ENCODE measurements around the gene CMTM8.

Gene CMTM8

DNA sequence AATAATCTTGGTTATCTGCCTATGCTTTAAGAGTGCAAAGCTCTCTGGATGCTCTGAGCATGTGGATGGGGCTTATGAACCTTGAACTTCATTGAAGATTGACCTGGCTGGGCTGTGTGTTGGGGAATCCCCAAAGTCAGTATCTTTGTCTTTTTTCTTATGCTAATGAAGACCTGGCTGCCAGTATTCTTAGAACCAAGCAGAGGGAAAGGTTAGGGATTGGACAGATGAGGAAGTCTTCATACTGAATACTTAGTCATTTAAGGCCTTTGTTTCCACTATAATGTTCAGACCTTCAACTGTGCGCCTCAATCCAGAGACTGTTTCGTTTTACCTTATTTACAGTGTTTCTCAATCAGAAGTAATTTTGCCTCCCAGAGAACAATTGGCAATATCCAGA lies 110.7 kb downstream of the CMTM8 start:
- Histone ChIP-seq H2BK15ac (ENCODE audit: low read depth, poor library complexity, severe bottlenecking) (no peak overlapping the region), H3K4me3 (ENCODE audit: insufficient read depth in 1 of 2, low read depth in 1 of 2, low read length in 2 of 2) (no peak overlapping the region), H3K4ac (ENCODE audit: low read depth in 1 of 2, low read length in 2 of 2) (no peak overlapping the region), H2BK12ac (ENCODE audit: low read length in 2 of 2) (no peak overlapping the region), H4K8ac (ENCODE audit: low read length) (no peak overlapping the region), H3K4me1 (ENCODE audit: control insufficient read depth, insufficient read depth, low read depth, low read length) (no peaks in the 10 kb centered on the region), H2BK5ac (ENCODE audit: low read depth, low read length, poor library complexity, severe bottlenecking) (no peak overlapping the region), H3K79me1 (replicated peaks; ENCODE audit: low read length, poor library complexity, severe bottlenecking) (peaks cover 2% of the 10 kb centered on the region), H3K27me3 (ENCODE audit: control insufficient read depth in 1 of 2, insufficient read depth in 1 of 2, low read length in 2 of 2) (no peaks in the 10 kb centered on the region), H3K23ac (ENCODE audit: low read length in 2 of 2) (no peak overlapping the region), H3K27ac (ENCODE audit: low read length, poor library complexity, severe bottlenecking) (no peak overlapping the region), H2BK120ac (ENCODE audit: low read depth, low read length) (no peak overlapping the region), H3K18ac (ENCODE audit: low read depth in 1 of 2, low read length in 2 of 2) (no peak overlapping the region), H2AK5ac (ENCODE audit: low read length, severe bottlenecking) (no peak overlapping the region), H3K14ac (ENCODE audit: low read length in 2 of 2) (no peak overlapping the region), H4K91ac (ENCODE audit: low read length) (no peak overlapping the region), H3K4me2 (ENCODE audit: low read length, poor library complexity, severe bottlenecking) (no peak overlapping the region), H3K36me3 (ENCODE audit: control insufficient read depth in 1 of 2, insufficient read depth in 2 of 2, low read depth in 1 of 2, low read length in 2 of 2) (no peaks in the 10 kb centered on the region), H2AFZ (ENCODE audit: low read depth, low read length) (no peak overlapping the region), H3K9ac (ENCODE audit: low read length) (no peak overlapping the region), H3K9me3 (ENCODE audit: control insufficient read depth, low read length) (no peaks in the 10 kb centered on the region)
- no peak for DNase-seq
- 78% methylated on average over 2 of the region's 2 CpGs for WGBS

DNA sequence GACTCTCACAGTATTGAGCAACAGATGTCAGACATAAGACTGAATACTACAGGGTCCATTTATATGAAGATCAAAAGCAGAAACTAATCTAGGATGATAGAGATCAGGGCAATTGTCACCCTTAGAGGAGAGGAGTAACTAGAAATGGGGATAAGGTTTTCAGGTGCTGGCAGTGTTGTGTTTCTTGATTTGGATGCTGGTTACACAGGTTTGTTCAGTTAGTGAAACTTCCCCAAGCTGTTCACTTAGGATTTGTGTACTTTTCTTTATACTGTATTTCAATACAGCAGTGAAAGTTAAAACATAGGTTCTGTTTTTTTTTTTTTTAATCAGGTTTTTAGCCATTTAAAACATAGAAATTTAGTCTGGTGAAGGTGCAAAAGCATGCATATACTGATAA lies 114.1 kb downstream of the CMTM8 start:
- DNase-seq, result no peak
- Histone ChIP-seq H3K14ac (ENCODE audit: low read length in 2 of 2) (no peak overlapping the region), H3K36me3 (ENCODE audit: control insufficient read depth in 1 of 2, insufficient read depth in 2 of 2, low read depth in 1 of 2, low read length in 2 of 2) (no peaks in the 10 kb centered on the region), H2AFZ (ENCODE audit: low read depth, low read length) (no peak overlapping the region), H3K4me1 (ENCODE audit: control insufficient read depth, insufficient read depth, low read depth, low read length) (peaks cover 2% of the 10 kb centered on the region), H3K79me1 (replicated peaks; ENCODE audit: low read length, poor library complexity, severe bottlenecking) (peaks cover 5% of the 10 kb centered on the region), H2BK12ac (ENCODE audit: low read length in 2 of 2) (no peak overlapping the region), H3K27ac (ENCODE audit: low read length, poor library complexity, severe bottlenecking) (no peak overlapping the region), H4K91ac (ENCODE audit: low read length) (no peak overlapping the region), H2BK15ac (ENCODE audit: low read depth, poor library complexity, severe bottlenecking) (no peak overlapping the region), H2AK5ac (ENCODE audit: low read length, severe bottlenecking) (no peak overlapping the region), H3K9ac (ENCODE audit: low read length) (no peak overlapping the region), H3K4me3 (ENCODE audit: insufficient read depth in 1 of 2, low read depth in 1 of 2, low read length in 2 of 2) (no peak overlapping the region), H3K4ac (ENCODE audit: low read depth in 1 of 2, low read length in 2 of 2) (no peak overlapping the region), H2BK5ac (ENCODE audit: low read depth, low read length, poor library complexity, severe bottlenecking) (no peak overlapping the region), H3K4me2 (ENCODE audit: low read length, poor library complexity, severe bottlenecking) (no peak overlapping the region), H4K8ac (ENCODE audit: low read length) (no peak overlapping the region), H2BK120ac (ENCODE audit: low read depth, low read length) (no peak overlapping the region), H3K27me3 (ENCODE audit: control insufficient read depth in 1 of 2, insufficient read depth in 1 of 2, low read length in 2 of 2) (peaks cover 0 to 13% of the 10 kb centered on the region in 2 experiments), H3K23ac (ENCODE audit: low read length in 2 of 2) (no peak overlapping the region), H3K18ac (ENCODE audit: low read depth in 1 of 2, low read length in 2 of 2) (no peak overlapping the region), H3K9me3 (ENCODE audit: control insufficient read depth, low read length) (no peaks in the 10 kb centered on the region)

DNA sequence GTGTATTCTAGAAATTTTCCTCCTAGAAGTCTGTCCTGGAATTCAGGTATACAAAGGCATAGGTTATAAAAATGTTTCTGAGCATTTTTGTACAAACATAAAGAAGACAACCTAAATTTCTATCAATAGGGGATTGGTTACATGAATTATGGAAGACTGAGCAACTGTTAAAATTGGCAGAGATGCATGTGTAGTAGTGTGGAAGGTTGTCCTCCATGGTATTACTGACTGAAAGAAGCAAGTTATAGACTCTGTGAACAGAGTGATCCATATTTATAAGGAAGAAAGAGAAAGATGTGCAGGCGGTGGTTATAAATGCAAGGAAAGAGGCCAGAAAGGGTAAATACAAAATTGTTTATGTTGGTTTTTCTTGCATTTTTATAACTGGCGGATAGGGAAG lies 114.9 kb downstream of the CMTM8 start:
- H3K9me3 ChIP-seq (ENCODE audit: control insufficient read depth, low read length), result no peaks in the 10 kb centered on the region
- H3K23ac ChIP-seq (ENCODE audit: low read length in 2 of 2), result no peak overlapping the region
- H2BK5ac ChIP-seq (ENCODE audit: low read depth, low read length, poor library complexity, severe bottlenecking), result no peak overlapping the region
- WGBS, result 99% methylated on average over 2 of the region's 2 CpGs
- no peak overlapping the region for H3K14ac ChIP-seq (ENCODE audit: low read length in 2 of 2)
- no peak overlapping the region for H3K4ac ChIP-seq (ENCODE audit: low read depth in 1 of 2, low read length in 2 of 2)
- H3K18ac ChIP-seq (ENCODE audit: low read depth in 1 of 2, low read length in 2 of 2), result no peak overlapping the region
- H2BK120ac ChIP-seq (ENCODE audit: low read depth, low read length), result no peak overlapping the region
- no peak for DNase-seq
- peaks cover 5% of the 10 kb centered on the region for H3K79me1 ChIP-seq (replicated peaks; ENCODE audit: low read length, poor library complexity, severe bottlenecking)
- no peak overlapping the region for H4K8ac ChIP-seq (ENCODE audit: low read length)
- peaks cover 0 to 16% of the 10 kb centered on the region in 2 experiments for H3K27me3 ChIP-seq (ENCODE audit: control insufficient read depth in 1 of 2, insufficient read depth in 1 of 2, low read length in 2 of 2)
- no peak overlapping the region for H2BK15ac ChIP-seq (ENCODE audit: low read depth, poor library complexity, severe bottlenecking)
- H2AK5ac ChIP-seq (ENCODE audit: low read length, severe bottlenecking), result no peak overlapping the region
- no peak overlapping the region for H2AFZ ChIP-seq (ENCODE audit: low read depth, low read length)
- no peak overlapping the region for H3K4me3 ChIP-seq (ENCODE audit: insufficient read depth in 1 of 2, low read depth in 1 of 2, low read length in 2 of 2)
- H2BK12ac ChIP-seq (ENCODE audit: low read length in 2 of 2), result no peak overlapping the region
- no peak overlapping the region for H3K4me2 ChIP-seq (ENCODE audit: low read length, poor library complexity, severe bottlenecking)
- H3K4me1 ChIP-seq (ENCODE audit: control insufficient read depth, insufficient read depth, low read depth, low read length), result peaks cover 2% of the 10 kb centered on the region
- H4K91ac ChIP-seq (ENCODE audit: low read length), result no peak overlapping the region
- no peak overlapping the region for H3K9ac ChIP-seq (ENCODE audit: low read length)
- H3K27ac ChIP-seq (ENCODE audit: low read length, poor library complexity, severe bottlenecking), result no peak overlapping the region
- H3K36me3 ChIP-seq (ENCODE audit: control insufficient read depth in 1 of 2, insufficient read depth in 2 of 2, low read depth in 1 of 2, low read length in 2 of 2), result no peaks in the 10 kb centered on the region

DNA sequence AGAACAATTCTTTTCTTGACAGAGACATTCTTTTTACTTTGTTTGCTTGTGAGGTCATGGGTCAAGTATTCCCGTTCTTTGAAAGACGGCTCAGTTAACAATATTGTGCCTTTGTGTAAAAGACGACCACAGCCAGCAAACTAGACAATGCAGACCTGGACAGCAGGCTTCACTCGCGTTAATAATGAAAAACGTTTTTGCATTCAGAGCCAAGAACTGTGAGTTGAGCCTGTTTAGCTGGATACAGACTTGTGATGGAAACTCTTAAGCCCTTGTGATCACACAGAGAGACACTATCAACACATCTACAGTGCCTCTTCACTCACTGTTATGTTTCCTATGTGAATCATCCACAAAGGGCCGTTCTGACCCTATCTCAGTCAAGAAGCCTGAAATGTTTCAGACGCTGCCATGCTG lies 115.9 kb downstream of the CMTM8 start:
- H3K4me1 ChIP-seq (ENCODE audit: control insufficient read depth, insufficient read depth, low read depth, low read length), result peaks cover 2% of the 10 kb centered on the region
- H2AFZ ChIP-seq (ENCODE audit: low read depth, low read length), result no peak overlapping the region
- H3K9me3 ChIP-seq (ENCODE audit: control insufficient read depth, low read length), result no peaks in the 10 kb centered on the region
- no peak overlapping the region for H2BK120ac ChIP-seq (ENCODE audit: low read depth, low read length)
- H3K79me1 ChIP-seq (replicated peaks; ENCODE audit: low read length, poor library complexity, severe bottlenecking), result peaks cover 5% of the 10 kb centered on the region
- no peak overlapping the region for H3K27ac ChIP-seq (ENCODE audit: low read length, poor library complexity, severe bottlenecking)
- H2AK5ac ChIP-seq (ENCODE audit: low read length, severe bottlenecking), result no peak overlapping the region
- no peak overlapping the region for H3K9ac ChIP-seq (ENCODE audit: low read length)
- H3K18ac ChIP-seq (ENCODE audit: low read depth in 1 of 2, low read length in 2 of 2), result no peak overlapping the region
- no peak overlapping the region for H2BK5ac ChIP-seq (ENCODE audit: low read depth, low read length, poor library complexity, severe bottlenecking)
- H3K27me3 ChIP-seq (ENCODE audit: control insufficient read depth in 1 of 2, insufficient read depth in 1 of 2, low read length in 2 of 2), result peaks cover 0 to 16% of the 10 kb centered on the region in 2 experiments
- no peak overlapping the region for H4K91ac ChIP-seq (ENCODE audit: low read length)
- no peak overlapping the region for H3K23ac ChIP-seq (ENCODE audit: low read length in 2 of 2)
- no peak overlapping the region for H4K8ac ChIP-seq (ENCODE audit: low read length)
- H2BK15ac ChIP-seq (ENCODE audit: low read depth, poor library complexity, severe bottlenecking), result no peak overlapping the region
- peak; percentile 79 for DNase-seq
- H3K36me3 ChIP-seq (ENCODE audit: control insufficient read depth in 1 of 2, insufficient read depth in 2 of 2, low read depth in 1 of 2, low read length in 2 of 2), result no peaks in the 10 kb centered on the region
- no peak overlapping the region for H2BK12ac ChIP-seq (ENCODE audit: low read length in 2 of 2)
- no peak overlapping the region for H3K4me2 ChIP-seq (ENCODE audit: low read length, poor library complexity, severe bottlenecking)
- WGBS, result 23% methylated on average over 8 of the region's 8 CpGs
- H3K14ac ChIP-seq (ENCODE audit: low read length in 2 of 2), result no peak overlapping the region
- H3K4me3 ChIP-seq (ENCODE audit: insufficient read depth in 1 of 2, low read depth in 1 of 2, low read length in 2 of 2), result no peak overlapping the region
- no peak overlapping the region for H3K4ac ChIP-seq (ENCODE audit: low read depth in 1 of 2, low read length in 2 of 2)
